Loucy (cell line): ENCODE data around the gene TMEM87B.

Experiments
- H2AFZ ChIP-seq: fragments of 200-600 bp; sonication (generic); 2 replicates; pipeline ENCODE4 v1.6.0; 2016; ENCODE audit warnings: antibody characterized with exemption, mild to moderate bottlenecking, low read length, moderate library complexity
- H3F3A ChIP-seq: fragments of 200-600 bp; 2 replicates; pipeline ENCODE4 v1.6.0; 2016; ENCODE audit warnings: antibody characterized with exemption, low read depth, mild to moderate bottlenecking
- H3K27me3 ChIP-seq: fragments of 200-600 bp; sonication (generic); 2 replicates; pipeline ENCODE4 v1.6.1; 2014; ENCODE audit warnings: low read length, mild to moderate bottlenecking; ENCODE audit not compliant: insufficient read depth, poor library complexity, severe bottlenecking
- H3K36me3 ChIP-seq: fragments of 200-600 bp; sonication (generic); 2 replicates; pipeline ENCODE4 v1.6.1; 2016; ENCODE audit warnings: low read length; ENCODE audit not compliant: insufficient read depth
- H3K4me1 ChIP-seq: fragments of 200-600 bp; sonication (generic); 2 replicates; pipeline ENCODE4 v1.5.1; 2014; ENCODE audit warnings: low read length, mild to moderate bottlenecking; ENCODE audit not compliant: insufficient read depth, poor library complexity, severe bottlenecking
- H3K4me2 ChIP-seq: fragments of 200-600 bp; sonication (generic); 2 replicates; pipeline ENCODE4 v1.6.0; 2014; ENCODE audit warnings: antibody characterized with exemption, low read length, low read depth, mild to moderate bottlenecking; ENCODE audit not compliant: poor library complexity, severe bottlenecking
- H3K4me3 ChIP-seq: fragments of 200-600 bp; sonication (generic); 2 replicates; pipeline ENCODE4 v1.5.1; 2014; ENCODE audit warnings: low read length, mild to moderate bottlenecking, mixed read lengths; ENCODE audit not compliant: poor library complexity, severe bottlenecking
- H3K79me2 ChIP-seq: fragments of 200-600 bp; sonication (generic); 2 replicates; pipeline ENCODE4 v1.6.1; 2014; ENCODE audit warnings: low read length; ENCODE audit not compliant: insufficient read depth
- H3K9ac ChIP-seq: fragments of 200-600 bp; sonication (generic); 2 replicates; pipeline ENCODE4 v1.6.0; 2014; ENCODE audit warnings: mild to moderate bottlenecking, low read depth, low read length, moderate library complexity; ENCODE audit not compliant: poor library complexity, severe bottlenecking
- H3K9me2 ChIP-seq: fragments of 200-600 bp; sonication (generic); replicated peaks from 2 replicates; pipeline ENCODE4 v1.6.1; 2016; ENCODE audit warnings: low read depth, low read length, mixed read lengths
- H3K9me3 ChIP-seq: fragments of 200-600 bp; sonication (generic); 2 replicates; pipeline ENCODE4 v1.6.1; 2014; ENCODE audit warnings: mild to moderate bottlenecking, antibody characterized with exemption, low read length, low read depth; ENCODE audit not compliant: insufficient read depth
- H4K20me1 ChIP-seq: fragments of 200-600 bp; sonication (generic); 2 replicates; pipeline ENCODE4 v1.6.0; 2014; ENCODE audit warnings: antibody characterized with exemption, low read length, mild to moderate bottlenecking; ENCODE audit not compliant: insufficient read depth, poor library complexity, severe bottlenecking
- CTCF ChIP-seq: fragments of 200-600 bp; sonication (generic); conservative IDR thresholded peaks from 2 replicates; pipeline ENCODE4 v1.5.1; 2014; ENCODE audit warnings: mild to moderate bottlenecking, antibody characterized with exemption, low read length
- EZH2phosphoT487 ChIP-seq: fragments of 200-600 bp; IDR thresholded peaks from 2 replicates; pipeline ENCODE4 v1.6.1; 2018; ENCODE audit warnings: antibody characterized with exemption, mild to moderate bottlenecking, moderate library complexity, borderline replicate concordance

TMEM87B gene

GRCh38 chr2:112095681-112096080, 40.6 kb downstream of the TMEM87B start:
- Histone ChIP-seq H3K4me3 (no peak overlapping the region), H3K36me3 (peaks cover 41% of the 10 kb centered on the region; the same call in 1 of the 2 replicates), H4K20me1 (no peaks in the 10 kb centered on the region), H3K9me2 (no peaks in the 10 kb centered on the region), H3K4me2 (no peak overlapping the region), H3F3A (no peaks in the 10 kb centered on the region), H3K4me1 (peaks cover 4% of the 10 kb centered on the region), H3K9me3 (no peaks in the 10 kb centered on the region), H3K79me2 (no peaks in the 10 kb centered on the region), H2AFZ (no peak overlapping the region), H3K9ac (no peak overlapping the region), H3K27me3 (no peaks in the 10 kb centered on the region)
- TF ChIP-seq EZH2phosphoT487 = no peak
- no peak for TF ChIP-seq CTCF

GRCh38 chr2:112096098-112096497, 41.0 kb downstream of the TMEM87B start:
- TF ChIP-seq EZH2phosphoT487 (no peak), CTCF (no peak)
- no peaks in the 10 kb centered on the region for H3K9me3 ChIP-seq
- no peak overlapping the region for H3K9ac ChIP-seq
- H3K9me2 ChIP-seq = no peaks in the 10 kb centered on the region
- H3K27me3 ChIP-seq = no peaks in the 10 kb centered on the region
- H2AFZ ChIP-seq = no peak overlapping the region
- no peaks in the 10 kb centered on the region for H3K79me2 ChIP-seq
- no peaks in the 10 kb centered on the region for H3F3A ChIP-seq
- peaks cover 37% of the 10 kb centered on the region; the same call in 1 of the 2 replicates for H3K36me3 ChIP-seq
- H3K4me2 ChIP-seq = no peak overlapping the region
- H3K4me1 ChIP-seq = peaks cover 4% of the 10 kb centered on the region
- H3K4me3 ChIP-seq = no peak overlapping the region
- H4K20me1 ChIP-seq = no peaks in the 10 kb centered on the region

- H4K20me1 ChIP-seq = no peaks in the 10 kb centered on the region
- peaks cover 43% of the 10 kb centered on the region for H3K36me3 ChIP-seq
- no peak overlapping the region for H2AFZ ChIP-seq
- H3K79me2 ChIP-seq = no peaks in the 10 kb centered on the region
- H3K9me2 ChIP-seq = no peaks in the 10 kb centered on the region
- H3K4me3 ChIP-seq = no peak overlapping the region
- H3K27me3 ChIP-seq = no peaks in the 10 kb centered on the region
- no peak overlapping the region for H3K9ac ChIP-seq
- H3K4me1 ChIP-seq = no peaks in the 10 kb centered on the region
- H3F3A ChIP-seq = no peaks in the 10 kb centered on the region
- TF ChIP-seq CTCF (no peak), EZH2phosphoT487 (no peak)
- no peak overlapping the region for H3K4me2 ChIP-seq
- H3K9me3 ChIP-seq = peaks cover 3% of the 10 kb centered on the region; the same call in 1 of the 2 replicates
Observed at GRCh38 chr2:112108178-112108832, 53.2 kb downstream of the TMEM87B start.
